Measurements from ENCODE around the gene ATP1B1. TPM values are rescaled to one million over a fixed set of nuclear protein-coding genes. Genes with fewer than 3 reads are reported as not detected.

The ATP1B1 gene
- total and polyA plus RNA-seq, 9 donors = 8.3 to 26.6 (median 21.3) TPM

- Histone ChIP-seq H3K4me3 (ENCODE audit: low read length) (peak overlapping the region; percentile 95), H3K27me3 (ENCODE audit: control insufficient read depth, insufficient read depth, low read length) (peaks cover 16% of the 10 kb centered on the region), H3K36me3 (ENCODE audit: control insufficient read depth, insufficient read depth, low read length) (no peaks in the 10 kb centered on the region), H3K27ac (ENCODE audit: low read length) (peak overlapping the region; percentile 31), H3K9me3 (replicated peaks; ENCODE audit: control insufficient read depth, low read depth, low read length) (no peaks in the 10 kb centered on the region), H3K4me1 (ENCODE audit: control insufficient read depth, insufficient read depth, low read length) (peaks cover 27% of the 10 kb centered on the region)
- DNase-seq = peak; percentile 75
- 4% methylated on average over 47 of the region's 47 CpGs for WGBS (ENCODE audit: insufficient coverage)
These were observed 926 bp upstream of the ATP1B1 start for GRCh38 chr1:169105434-169106094.

DNA sequence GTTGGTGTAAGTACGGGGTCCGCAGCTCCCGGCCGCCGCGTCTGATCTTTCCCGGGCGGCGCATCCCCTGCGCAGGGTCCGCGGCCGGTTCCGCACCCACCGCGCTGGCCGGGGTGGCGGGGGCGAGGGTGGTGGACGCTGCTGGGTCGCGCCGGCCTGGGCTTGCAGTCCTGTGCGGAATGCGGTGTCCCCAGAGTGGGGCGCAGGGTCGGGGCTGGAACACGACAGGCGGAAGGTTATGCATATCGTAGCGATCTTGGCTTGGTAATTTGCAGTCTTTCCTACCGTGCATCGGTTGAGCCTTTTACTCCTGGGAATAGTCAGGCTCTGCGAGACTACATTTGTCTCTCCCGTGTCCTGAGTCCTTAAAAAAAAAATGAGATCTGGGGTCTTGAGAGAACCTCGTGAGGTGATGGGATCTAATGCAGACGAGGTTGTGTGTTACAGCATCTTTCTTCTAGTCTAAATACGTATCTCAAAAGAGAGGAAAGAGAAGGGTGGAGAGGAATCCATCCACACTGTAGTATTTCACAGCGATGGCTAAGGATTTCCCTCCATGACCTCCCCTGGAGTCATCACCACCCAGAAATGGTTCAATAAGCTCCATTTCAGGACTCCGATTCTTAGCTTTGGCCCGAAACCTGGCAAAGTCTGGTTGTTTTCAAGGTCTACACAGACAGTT lies 572 bp downstream of the ATP1B1 start:
- WGBS (ENCODE audit: insufficient coverage) = under 1% methylated on average over 35 of the region's 41 CpGs
- peaks cover 27% of the 10 kb centered on the region for H3K4me1 ChIP-seq (ENCODE audit: control insufficient read depth, insufficient read depth, low read length)

GRCh38 chr1:169107603-169108208 lies 1.2 kb downstream of the ATP1B1 start:
- Histone ChIP-seq H3K36me3 (ENCODE audit: control insufficient read depth, insufficient read depth, low read length) (peaks cover 4% of the 10 kb centered on the region), H3K4me3 (ENCODE audit: low read length) (peak overlapping the region; percentile 95), H3K9me3 (replicated peaks; ENCODE audit: control insufficient read depth, low read depth, low read length) (no peaks in the 10 kb centered on the region), H3K27ac (ENCODE audit: low read length) (peak overlapping the region; percentile 38), H3K27me3 (ENCODE audit: control insufficient read depth, insufficient read depth, low read length) (peaks cover 15% of the 10 kb centered on the region), H3K4me1 (ENCODE audit: control insufficient read depth, insufficient read depth, low read length) (peaks cover 22% of the 10 kb centered on the region)
- DNase-seq = no peak
- WGBS (ENCODE audit: insufficient coverage) = 36% methylated on average over 4 of the region's 9 CpGs

More for the DNA sequence above, 572 bp downstream of the ATP1B1 start:
- H3K4me3 ChIP-seq (ENCODE audit: low read length) = peak overlapping the region; percentile 95
- H3K27ac ChIP-seq (ENCODE audit: low read length) = peak overlapping the region; percentile 69
- H3K9me3 ChIP-seq (replicated peaks; ENCODE audit: control insufficient read depth, low read depth, low read length) = no peaks in the 10 kb centered on the region
- peak; percentile 47 for DNase-seq
- peaks cover 15% of the 10 kb centered on the region for H3K27me3 ChIP-seq (ENCODE audit: control insufficient read depth, insufficient read depth, low read length)
- H3K36me3 ChIP-seq (ENCODE audit: control insufficient read depth, insufficient read depth, low read length) = no peaks in the 10 kb centered on the region

DNA sequence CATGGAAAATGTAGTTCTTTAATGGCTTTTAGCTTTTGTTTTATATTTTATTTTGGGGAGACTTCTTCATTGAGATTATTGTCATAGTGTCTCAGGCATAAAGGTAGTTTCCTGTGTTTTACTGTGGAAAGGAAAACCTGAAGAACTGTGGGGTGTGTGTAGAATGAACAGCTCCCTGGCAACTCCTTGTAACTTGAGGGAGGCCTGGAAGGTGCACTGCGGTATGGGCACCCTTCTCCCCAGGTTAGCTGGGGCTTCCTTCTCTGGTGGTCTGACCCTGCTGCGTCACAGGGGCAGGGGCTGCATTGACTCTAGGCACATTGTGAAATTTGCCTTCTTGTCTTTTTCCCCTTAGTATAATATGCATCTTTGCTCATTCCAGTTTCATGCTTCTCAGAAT lies 1.7 kb downstream of the ATP1B1 start:
- no peak for DNase-seq
- 60% methylated on average over 1 of the region's 2 CpGs for WGBS (ENCODE audit: insufficient coverage)
- Histone ChIP-seq H3K27ac (ENCODE audit: low read length) (peak overlapping the region; percentile 20), H3K36me3 (ENCODE audit: control insufficient read depth, insufficient read depth, low read length) (peaks cover 4% of the 10 kb centered on the region), H3K9me3 (replicated peaks; ENCODE audit: control insufficient read depth, low read depth, low read length) (no peaks in the 10 kb centered on the region), H3K27me3 (ENCODE audit: control insufficient read depth, insufficient read depth, low read length) (peaks cover 15% of the 10 kb centered on the region), H3K4me3 (ENCODE audit: low read length) (peak overlapping the region; percentile 95), H3K4me1 (ENCODE audit: control insufficient read depth, insufficient read depth, low read length) (peaks cover 18% of the 10 kb centered on the region)

DNA sequence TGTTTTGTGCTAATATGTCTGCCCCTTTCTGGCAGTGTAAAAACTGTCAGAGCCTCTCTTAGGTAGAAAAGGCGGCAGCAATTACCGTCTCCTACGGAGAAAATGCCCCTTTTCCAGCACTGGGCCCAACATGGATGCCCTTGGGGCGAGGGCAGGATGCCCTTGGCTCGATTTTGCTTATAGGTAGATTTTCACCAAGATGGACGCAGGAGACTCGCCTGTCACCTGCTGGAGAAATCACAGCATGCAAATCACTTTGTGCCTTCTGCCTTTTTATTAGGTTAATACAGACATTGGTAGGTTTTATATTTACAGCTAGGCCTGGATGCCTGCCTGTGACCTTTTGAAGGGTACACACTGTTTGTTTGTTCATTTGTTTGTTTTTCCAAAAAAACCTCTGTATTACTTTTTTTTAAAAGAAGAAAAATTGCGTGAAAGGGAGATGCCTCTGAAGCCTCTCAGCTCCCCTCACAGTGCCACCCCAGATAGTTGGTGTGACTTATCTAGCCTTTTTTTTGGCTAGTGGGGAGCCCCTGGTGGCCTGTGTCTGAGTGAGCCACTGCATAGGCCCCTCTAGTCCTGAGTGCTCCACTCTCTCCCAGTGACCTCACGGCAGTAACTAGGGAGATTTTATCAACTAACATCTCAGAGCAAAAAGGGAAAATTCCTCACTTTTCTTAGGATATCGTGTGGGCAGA lies 2.5 kb downstream of the ATP1B1 start:
- peaks cover 9% of the 10 kb centered on the region for H3K36me3 ChIP-seq (ENCODE audit: control insufficient read depth, insufficient read depth, low read length)
- DNase-seq = no peak
- WGBS (ENCODE audit: insufficient coverage) = 84% methylated on average over 6 of the region's 10 CpGs
- peaks cover 23% of the 10 kb centered on the region for H3K4me1 ChIP-seq (ENCODE audit: control insufficient read depth, insufficient read depth, low read length)
- peaks cover 14% of the 10 kb centered on the region for H3K27me3 ChIP-seq (ENCODE audit: control insufficient read depth, insufficient read depth, low read length)
- peak overlapping the region; percentile 1 for H3K27ac ChIP-seq (ENCODE audit: low read length)
- no peaks in the 10 kb centered on the region for H3K9me3 ChIP-seq (replicated peaks; ENCODE audit: control insufficient read depth, low read depth, low read length)
- H3K4me3 ChIP-seq (ENCODE audit: low read length) = peak overlapping the region; percentile 2

DNA sequence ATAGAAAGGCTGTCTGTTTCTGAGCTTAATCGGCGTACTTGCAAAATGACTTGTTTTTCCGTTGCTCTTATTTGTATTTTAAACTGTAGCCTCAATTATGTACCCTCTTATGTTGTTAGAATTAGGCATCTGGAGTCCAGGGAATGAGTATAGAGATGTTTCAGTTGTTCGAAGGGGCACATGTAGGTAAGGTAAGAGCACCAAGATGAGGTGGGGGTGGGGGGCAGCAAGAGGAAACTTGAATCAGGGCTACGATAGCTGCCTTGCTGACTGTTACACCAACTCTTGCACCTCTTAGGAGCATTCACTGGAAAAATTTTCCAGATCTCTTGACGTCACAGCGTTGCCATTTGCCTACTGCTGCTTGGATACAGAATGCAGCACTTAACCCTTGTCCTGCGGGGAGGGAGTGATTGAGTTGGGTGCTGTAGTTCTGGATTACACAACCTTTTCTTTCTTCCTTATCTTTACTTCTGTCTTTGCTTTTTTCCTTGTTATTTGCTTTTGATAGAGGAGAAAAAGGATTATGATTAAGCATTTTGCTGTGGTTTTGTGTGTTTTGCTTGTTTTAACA lies 3.2 kb downstream of the ATP1B1 start:
- H3K27ac ChIP-seq (ENCODE audit: low read length) = peak overlapping the region; percentile 1
- 92% methylated on average over 2 of the region's 8 CpGs for WGBS (ENCODE audit: insufficient coverage)
- H3K9me3 ChIP-seq (replicated peaks; ENCODE audit: control insufficient read depth, low read depth, low read length) = no peaks in the 10 kb centered on the region
- H3K4me1 ChIP-seq (ENCODE audit: control insufficient read depth, insufficient read depth, low read length) = peaks cover 23% of the 10 kb centered on the region
- H3K36me3 ChIP-seq (ENCODE audit: control insufficient read depth, insufficient read depth, low read length) = peaks cover 12% of the 10 kb centered on the region
- DNase-seq = peak; percentile 73
- no peak overlapping the region for H3K4me3 ChIP-seq (ENCODE audit: low read length)
- peaks cover 10% of the 10 kb centered on the region for H3K27me3 ChIP-seq (ENCODE audit: control insufficient read depth, insufficient read depth, low read length)

DNA sequence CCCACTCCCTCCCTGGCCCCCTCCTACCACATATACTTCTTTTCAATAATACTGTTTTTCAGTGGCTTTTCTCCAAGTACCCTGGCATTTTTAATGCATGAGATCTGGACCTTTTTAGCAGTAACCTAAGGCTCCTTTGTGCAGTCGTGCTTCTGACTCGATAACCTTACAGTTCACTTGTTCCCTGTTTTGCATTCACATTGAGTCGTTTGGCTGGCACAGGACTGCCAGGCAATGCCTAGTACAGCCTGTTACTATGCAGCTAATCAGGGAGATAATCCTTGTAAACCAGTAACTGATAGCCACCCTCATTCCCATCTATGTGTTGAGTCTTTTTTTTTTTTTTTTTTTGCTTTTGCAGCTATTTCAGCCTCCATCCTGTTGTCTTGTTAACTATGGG lies 3.7 kb downstream of the ATP1B1 start:
- H3K4me1 ChIP-seq (ENCODE audit: control insufficient read depth, insufficient read depth, low read length) = peaks cover 20% of the 10 kb centered on the region

DNA sequence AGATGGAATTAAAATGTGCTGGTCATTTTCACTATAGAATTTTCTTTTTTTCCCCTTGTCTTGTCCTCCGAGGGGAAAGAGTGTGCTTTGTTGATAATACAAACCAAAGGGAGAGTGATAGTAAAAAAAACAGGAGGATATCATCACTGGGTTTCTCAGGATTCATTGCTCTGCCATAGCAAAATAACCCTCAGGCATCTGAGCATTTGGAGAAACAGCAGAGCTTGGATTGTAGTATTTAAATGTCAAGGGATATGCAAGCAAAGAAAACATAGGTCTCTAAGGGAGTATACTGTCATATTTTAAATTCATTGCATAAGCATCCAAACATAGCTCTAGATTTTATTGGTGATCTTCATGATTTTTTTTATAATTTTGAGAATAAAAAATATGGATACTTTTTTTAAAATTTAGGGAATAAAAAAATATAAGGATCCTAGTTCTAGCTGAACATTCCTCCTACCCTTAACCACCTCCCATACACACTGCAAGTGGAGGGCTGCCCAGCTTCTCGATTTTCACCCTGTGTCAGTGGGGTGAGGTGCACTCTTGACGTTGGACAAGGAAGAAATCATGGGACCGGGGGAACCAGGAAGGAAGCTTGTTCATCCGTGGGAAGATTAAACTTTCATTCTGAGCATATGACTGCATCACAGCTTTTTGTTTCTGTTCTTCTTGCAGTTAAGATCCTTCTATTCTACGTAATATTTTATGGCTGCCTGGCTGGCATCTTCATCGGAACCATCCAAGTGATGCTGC lies 4.4 kb downstream of the ATP1B1 start:
- Histone ChIP-seq H3K4me1 (ENCODE audit: control insufficient read depth, insufficient read depth, low read length) (peaks cover 19% of the 10 kb centered on the region), H3K9me3 (replicated peaks; ENCODE audit: control insufficient read depth, low read depth, low read length) (no peaks in the 10 kb centered on the region), H3K27me3 (ENCODE audit: control insufficient read depth, insufficient read depth, low read length) (no peaks in the 10 kb centered on the region), H3K36me3 (ENCODE audit: control insufficient read depth, insufficient read depth, low read length) (peaks cover 12% of the 10 kb centered on the region), H3K4me3 (ENCODE audit: low read length) (no peak overlapping the region), H3K27ac (ENCODE audit: low read length) (no peak overlapping the region)
- peak; percentile 69 for DNase-seq
- WGBS (ENCODE audit: insufficient coverage) = 71% methylated on average over 3 of the region's 7 CpGs

More for the DNA sequence above, 3.7 kb downstream of the ATP1B1 start:
- H3K27ac ChIP-seq (ENCODE audit: low read length) = no peak overlapping the region
- no peak for DNase-seq
- 37% methylated on average over 3 of the region's 3 CpGs for WGBS (ENCODE audit: insufficient coverage)
- no peaks in the 10 kb centered on the region for H3K9me3 ChIP-seq (replicated peaks; ENCODE audit: control insufficient read depth, low read depth, low read length)
- H3K4me3 ChIP-seq (ENCODE audit: low read length) = no peak overlapping the region
- H3K27me3 ChIP-seq (ENCODE audit: control insufficient read depth, insufficient read depth, low read length) = peaks cover 4% of the 10 kb centered on the region
- peaks cover 12% of the 10 kb centered on the region for H3K36me3 ChIP-seq (ENCODE audit: control insufficient read depth, insufficient read depth, low read length)

DNA sequence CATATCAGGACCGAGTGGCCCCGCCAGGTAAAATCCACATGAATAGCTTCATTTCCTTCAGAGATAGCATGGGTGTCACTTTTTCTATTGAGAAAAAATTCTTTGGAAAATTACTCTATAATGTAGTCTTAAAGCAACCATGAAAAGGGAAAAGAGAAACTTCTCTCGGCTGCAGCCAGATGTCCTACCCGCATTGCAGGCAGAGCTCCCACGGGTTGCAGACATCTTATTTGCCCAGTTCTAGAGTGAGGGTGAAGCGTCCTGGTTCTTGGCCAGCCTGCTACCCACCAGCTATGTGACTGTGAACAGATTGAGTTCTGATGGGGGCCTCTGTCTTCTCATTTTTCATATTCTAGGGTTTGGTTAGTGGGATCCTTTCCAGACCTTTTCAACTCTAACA lies 5.0 kb downstream of the ATP1B1 start:
- DNase-seq = no peak
- Histone ChIP-seq H3K4me1 (ENCODE audit: control insufficient read depth, insufficient read depth, low read length) (peaks cover 21% of the 10 kb centered on the region), H3K36me3 (ENCODE audit: control insufficient read depth, insufficient read depth, low read length) (peaks cover 12% of the 10 kb centered on the region), H3K9me3 (replicated peaks; ENCODE audit: control insufficient read depth, low read depth, low read length) (no peaks in the 10 kb centered on the region), H3K4me3 (ENCODE audit: low read length) (no peak overlapping the region), H3K27me3 (ENCODE audit: control insufficient read depth, insufficient read depth, low read length) (no peaks in the 10 kb centered on the region), H3K27ac (ENCODE audit: low read length) (no peak overlapping the region)
- WGBS (ENCODE audit: insufficient coverage) = 95% methylated on average over 3 of the region's 6 CpGs
